Astrocyte of the cerebellum (primary cell): Measurements from ENCODE around the gene ZBTB20.
"Not testable (repeated sequence)": the region's sequence is repeated elsewhere in the genome, so short reads cannot be mapped to it uniquely, and the experiment has no call there.

Experiments used
- DNase-seq: peaks from one replicate; pipeline ENCODE4 v3.0.0-alpha.2; 2011; ENCODE audit warnings: low read depth
- H3K4me3 ChIP-seq: 2 replicates; pipeline ENCODE4 v1.5.1; 2011; ENCODE audit warnings: mild to moderate bottlenecking, low read depth, low read length, moderate library complexity
- CTCF ChIP-seq: IDR thresholded peaks from 2 replicates; pipeline ENCODE4 v1.5.1; 2012; ENCODE audit warnings: low read length, low read depth, moderate library complexity, mild to moderate bottlenecking; ENCODE audit errors: missing control alignments
- in situ Hi-C: cut with HindIII; loops from 2 replicates; pipeline ENCODE4 v1.10.0; 2017; ENCODE audit warnings: low sequenced_read_pairs

ZBTB20 gene

DNA sequence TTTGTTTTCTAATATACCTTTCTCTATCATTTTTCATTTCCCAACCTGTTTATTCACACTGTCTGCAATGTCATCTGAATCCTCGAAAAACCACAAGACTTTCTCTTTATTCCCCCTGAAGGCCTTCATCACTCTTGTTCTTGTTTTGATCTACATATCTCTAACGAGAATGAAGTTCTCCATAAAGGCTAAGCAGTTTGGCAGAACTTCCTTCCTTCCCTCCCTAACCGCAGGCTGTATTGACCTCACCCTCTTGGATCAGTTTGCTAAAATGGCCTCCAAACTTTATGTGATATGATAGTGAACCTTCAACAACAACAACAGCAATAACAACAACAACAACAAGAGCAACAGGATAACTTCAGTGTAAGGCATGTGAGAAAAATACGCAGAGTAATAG, 460.5 kb downstream of the ZBTB20 start:
- in situ Hi-C loops: no loop called here
- no peak overlapping the region for H3K4me3 ChIP-seq
- no peak for DNase-seq
- TF ChIP-seq CTCF: no peak

DNA sequence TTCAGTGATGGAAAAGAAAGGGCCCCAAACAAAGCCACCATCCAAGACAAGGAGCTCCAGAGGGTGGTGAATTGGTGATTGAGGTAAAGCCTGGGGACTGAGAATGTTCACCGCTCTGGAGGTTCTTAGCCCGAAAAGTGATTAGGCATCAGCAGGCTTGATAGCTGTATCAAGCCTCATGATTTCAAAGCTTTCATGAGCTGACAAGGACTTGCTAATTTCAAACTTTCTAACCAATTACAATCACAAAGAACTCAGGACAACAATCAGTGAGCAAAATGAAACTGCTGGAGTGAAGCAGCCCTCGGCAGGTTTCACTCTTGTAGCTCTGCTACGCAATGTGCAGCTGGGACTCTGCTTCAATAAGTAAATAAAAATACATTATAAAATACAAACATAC, 461.9 kb downstream of the ZBTB20 start:
- no peak for DNase-seq
- H3K4me3 ChIP-seq: no peak overlapping the region
- in situ Hi-C loops: no loop called here
- TF ChIP-seq CTCF: no peak

DNA sequence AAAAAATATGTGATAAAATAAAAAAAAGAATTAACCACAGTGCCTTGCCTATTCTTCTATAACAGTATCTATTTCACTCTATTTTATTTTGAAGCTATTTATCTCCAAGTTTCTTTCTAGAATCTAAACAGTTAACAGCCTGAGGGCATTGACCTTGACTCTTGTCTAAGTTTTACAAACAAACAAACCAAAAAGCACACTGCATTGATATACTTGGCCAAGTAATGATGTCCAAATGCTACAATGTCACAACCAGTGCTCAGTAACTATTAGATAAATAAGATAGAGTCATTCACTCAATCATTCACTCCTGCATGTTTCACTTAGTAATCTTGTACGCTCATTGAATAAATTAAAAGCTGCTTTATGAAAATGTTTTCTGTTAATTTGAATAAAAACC, 466.8 kb downstream of the ZBTB20 start:
- TF ChIP-seq CTCF: no peak
- no peak overlapping the region for H3K4me3 ChIP-seq
- in situ Hi-C loops: no loop called here
- DNase-seq: no peak

GRCh38 chr3:114679773-114680172, 467.3 kb downstream of the ZBTB20 start:
- H3K4me3 ChIP-seq, in situ Hi-C loops, DNase-seq: not testable (repeated sequence)

DNA sequence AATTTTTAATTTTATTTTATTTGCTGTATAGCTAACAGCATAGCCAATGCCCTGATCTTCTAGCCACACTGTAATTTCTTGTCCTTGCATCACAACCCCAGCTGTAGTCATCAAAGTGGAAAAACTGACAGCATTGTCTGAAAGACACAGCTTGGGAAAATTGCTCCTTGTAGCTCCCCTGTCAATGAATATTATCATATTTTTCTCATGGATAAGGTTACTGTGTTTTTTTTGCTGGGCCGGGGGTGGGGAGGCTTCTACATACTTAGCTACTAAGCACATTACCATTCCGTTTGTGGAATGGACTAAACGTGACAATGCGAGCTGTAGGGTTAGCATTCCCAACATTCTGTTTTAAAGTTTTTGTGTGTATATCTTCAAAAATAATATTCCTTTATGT, 472.0 kb downstream of the ZBTB20 start:
- no peak for TF ChIP-seq CTCF
- H3K4me3 ChIP-seq: no peak overlapping the region
- no peak for DNase-seq
- in situ Hi-C loops: no loop called here

- H3K4me3 ChIP-seq: no peak overlapping the region
- DNase-seq: peak; percentile 49
- no peak for TF ChIP-seq CTCF
- in situ Hi-C loops: no loop called here
Measured at GRCh38 chr3:114674036-114674435, 473.1 kb downstream of the ZBTB20 start.

GRCh38 chr3:114673481-114673880, 473.6 kb downstream of the ZBTB20 start:
- no peak for DNase-seq
- H3K4me3 ChIP-seq: no peak overlapping the region
- in situ Hi-C loops: no loop called here
- TF ChIP-seq CTCF: no peak
